Measurements from ENCODE around the gene ZBED1.

- no peak for TF ChIP-seq CTCF (optimal IDR thresholded peaks at IDR 0.05 in 1 of 3, IDR thresholded peaks at IDR 0.05 in 1 of 3, conservative IDR thresholded peaks at IDR 0.05 in 1 of 3; ENCODE audit: extremely low read depth in 1 of 3, insufficient read depth in 2 of 3, low read length in 3 of 3)
- no peak for TF ChIP-seq EZH2 (IDR thresholded peaks at IDR 0.05; ENCODE audit: low read length)
These were observed 22.0 kb downstream of the ZBED1 start for GRCh38 chrX:2478546-2479419.

Measured in keratinocyte (primary cell).